ENCODE results near the gene LGMN. TPM values are rescaled to one million over a fixed set of nuclear protein-coding genes. Genes with fewer than 3 reads are reported as not detected.
A peak's percentile ranks its signal among the peaks of the same experiment; 100 is the strongest.
"Not testable (repeated sequence)": the region's sequence is repeated elsewhere in the genome, so short reads cannot be mapped to it uniquely, and the experiment has no call there.

The LGMN gene
- total RNA-seq, 1 donor from 2014 or later: 37.0 TPM

- no peaks in the 10 kb centered on the region for H3K36me3 Mint-ChIP-seq (ENCODE audit: low read depth)
- H3K4me1 Mint-ChIP-seq: no peaks in the 10 kb centered on the region
- TF ChIP-seq, protein P1, sequence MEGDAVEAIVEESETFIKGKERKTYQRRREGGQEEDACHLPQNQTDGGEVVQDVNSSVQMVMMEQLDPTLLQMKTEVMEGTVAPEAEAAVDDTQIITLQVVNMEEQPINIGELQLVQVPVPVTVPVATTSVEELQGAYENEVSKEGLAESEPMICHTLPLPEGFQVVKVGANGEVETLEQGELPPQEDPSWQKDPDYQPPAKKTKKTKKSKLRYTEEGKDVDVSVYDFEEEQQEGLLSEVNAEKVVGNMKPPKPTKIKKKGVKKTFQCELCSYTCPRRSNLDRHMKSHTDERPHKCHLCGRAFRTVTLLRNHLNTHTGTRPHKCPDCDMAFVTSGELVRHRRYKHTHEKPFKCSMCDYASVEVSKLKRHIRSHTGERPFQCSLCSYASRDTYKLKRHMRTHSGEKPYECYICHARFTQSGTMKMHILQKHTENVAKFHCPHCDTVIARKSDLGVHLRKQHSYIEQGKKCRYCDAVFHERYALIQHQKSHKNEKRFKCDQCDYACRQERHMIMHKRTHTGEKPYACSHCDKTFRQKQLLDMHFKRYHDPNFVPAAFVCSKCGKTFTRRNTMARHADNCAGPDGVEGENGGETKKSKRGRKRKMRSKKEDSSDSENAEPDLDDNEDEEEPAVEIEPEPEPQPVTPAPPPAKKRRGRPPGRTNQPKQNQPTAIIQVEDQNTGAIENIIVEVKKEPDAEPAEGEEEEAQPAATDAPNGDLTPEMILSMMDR (conservative IDR thresholded peaks at IDR 0.05): no peak
- no peaks in the 10 kb centered on the region for H3K9me3 Mint-ChIP-seq
- no peak overlapping the region for H3K27ac Mint-ChIP-seq (ENCODE audit: unreplicated experiment)
- peaks cover 16% of the 10 kb centered on the region for H3K27me3 Mint-ChIP-seq (ENCODE audit: low read depth)
- H3K4me3 Mint-ChIP-seq: no peak overlapping the region
- no peak for DNase-seq (ENCODE audit: low read depth, low spot score)
Measured at GRCh38 chr14:92686411-92686899, 62.0 kb downstream of the LGMN start.

- TF ChIP-seq, protein P1 (conservative IDR thresholded peaks at IDR 0.05): no peak
- Mint-ChIP-seq H3K36me3 (ENCODE audit: low read depth) (no peaks in the 10 kb centered on the region), H3K9me3 (no peaks in the 10 kb centered on the region), H3K4me3 (no peak overlapping the region), H3K4me1 (no peaks in the 10 kb centered on the region), H3K27me3 (ENCODE audit: low read depth) (peaks cover 16% of the 10 kb centered on the region), H3K27ac (ENCODE audit: unreplicated experiment) (no peak overlapping the region)
- DNase-seq (ENCODE audit: low read depth, low spot score): no peak
Measured at GRCh38 chr14:92685784-92686355, 62.6 kb downstream of the LGMN start.

GRCh38 chr14:92684801-92685560, 63.4 kb downstream of the LGMN start:
- no peaks in the 10 kb centered on the region for H3K36me3 Mint-ChIP-seq (ENCODE audit: low read depth)
- TF ChIP-seq, protein P1 (conservative IDR thresholded peaks at IDR 0.05): no peak

GRCh38 chr14:92683041-92683440, 65.4 kb downstream of the LGMN start:
- H3K27me3 Mint-ChIP-seq (ENCODE audit: low read depth): peaks cover 3% of the 10 kb centered on the region
- no peaks in the 10 kb centered on the region for H3K4me1 Mint-ChIP-seq
- H3K36me3 Mint-ChIP-seq (ENCODE audit: low read depth): no peaks in the 10 kb centered on the region
- no peak overlapping the region for H3K27ac Mint-ChIP-seq (ENCODE audit: unreplicated experiment)
- H3K9me3 Mint-ChIP-seq: no peaks in the 10 kb centered on the region
- no peak for DNase-seq (ENCODE audit: low read depth, low spot score)
- H3K4me3 Mint-ChIP-seq: no peak overlapping the region
- TF ChIP-seq, protein P1 (conservative IDR thresholded peaks at IDR 0.05): no peak

More at GRCh38 chr14:92684801-92685560, 63.4 kb downstream of the LGMN start:
- H3K27ac Mint-ChIP-seq (ENCODE audit: unreplicated experiment): no peak overlapping the region
- peaks cover 14% of the 10 kb centered on the region for H3K27me3 Mint-ChIP-seq (ENCODE audit: low read depth)
- H3K4me1 Mint-ChIP-seq: no peaks in the 10 kb centered on the region
- no peak for DNase-seq (ENCODE audit: low read depth, low spot score)
- no peak overlapping the region for H3K4me3 Mint-ChIP-seq
- no peaks in the 10 kb centered on the region for H3K9me3 Mint-ChIP-seq

- TF ChIP-seq, protein P1 (conservative IDR thresholded peaks at IDR 0.05): peak; percentile 88
- Mint-ChIP-seq H3K9me3 (no peaks in the 10 kb centered on the region), H3K4me1 (peaks cover 11% of the 10 kb centered on the region), H3K36me3 (ENCODE audit: low read depth) (no peaks in the 10 kb centered on the region), H3K27me3 (ENCODE audit: low read depth) (no peaks in the 10 kb centered on the region), H3K4me3 (no peak overlapping the region), H3K27ac (ENCODE audit: unreplicated experiment) (no peak overlapping the region)
- peak; percentile 68 for DNase-seq (ENCODE audit: low read depth, low spot score)
Measured at GRCh38 chr14:92680781-92681650, 67.4 kb downstream of the LGMN start.

DNA sequence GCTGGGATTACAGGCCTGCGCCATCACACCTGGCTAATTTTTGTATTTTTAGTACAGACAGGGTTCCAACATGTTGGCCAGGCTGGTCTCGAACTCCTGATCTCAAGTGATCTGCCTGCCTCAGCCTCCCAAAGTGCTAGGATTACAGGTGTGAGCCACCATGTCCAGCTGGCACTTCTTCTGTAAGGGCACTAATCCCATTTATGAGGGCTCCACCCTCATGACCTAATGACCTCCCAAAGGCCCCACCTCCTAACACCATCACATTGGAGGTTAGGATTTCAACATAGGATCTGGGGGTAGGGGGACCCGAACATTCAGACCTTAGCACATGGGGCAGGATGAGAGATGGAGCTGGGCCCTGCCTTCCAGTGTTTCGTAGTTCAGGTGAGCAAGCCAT, 68.1 kb downstream of the LGMN start:
- H3K9me3 Mint-ChIP-seq; H3K27me3 Mint-ChIP-seq (ENCODE audit: low read depth); DNase-seq (ENCODE audit: low read depth, low spot score); H3K27ac Mint-ChIP-seq (ENCODE audit: unreplicated experiment); H3K36me3 Mint-ChIP-seq (ENCODE audit: low read depth); H3K4me3 Mint-ChIP-seq: not testable (repeated sequence)
- peaks cover 11% of the 10 kb centered on the region for H3K4me1 Mint-ChIP-seq

All from neural crest cell (in vitro differentiated cells).